HepG2 (cell line): ENCODE data around the gene CEP104. TPM values are rescaled to one million over a fixed set of nuclear protein-coding genes. Genes with fewer than 3 reads are reported as not detected.

Source experiments
- ARNT ChIP-seq: fragments of 450-650 bp; IDR thresholded peaks from 2 replicates; pipeline ENCODE4 v1.6.1; 2017
- DNMT1 ChIP-seq: sonication (generic); formaldehyde crosslinking; IDR thresholded peaks from 2 replicates; pipeline ENCODE4 v1.5.1; 2020; ENCODE audit warnings: mild to moderate bottlenecking, missing genetic modification reagents
- HNF1A ChIP-seq, 2 experiments: sonication (generic) in 1 of 2; formaldehyde crosslinking in 1 of 2; IDR thresholded peaks; 2 replicates each; pipeline versions ENCODE4 v1.4.0 to v1.6.1; 2016 to 2020; ENCODE audit warnings: borderline replicate concordance in 1 of 2, low read depth in 1 of 2, mild to moderate bottlenecking in 1 of 2, missing genetic modification reagents in 1 of 2
- IKZF1 ChIP-seq: fragments of 450-650 bp; IDR thresholded peaks from 2 replicates; pipeline ENCODE4 v1.7.1; 2016
- SYNCRIP ChIP-seq: fragments of 200-400 bp; formaldehyde crosslinking; IDR thresholded peaks from 2 replicates; pipeline ENCODE4 v1.6.1; 2018; ENCODE audit warnings: mild to moderate bottlenecking, low read depth, low read length; ENCODE audit not compliant: insufficient read depth
- ZMYM2 ChIP-seq: sonication (generic); formaldehyde crosslinking; IDR thresholded peaks from 2 replicates; pipeline ENCODE4 v1.8.0; 2022; ENCODE audit warnings: mild to moderate bottlenecking, missing genetic modification reagents
- ZNF143 ChIP-seq: sonication (generic); formaldehyde crosslinking; IDR thresholded peaks from 2 replicates; pipeline ENCODE4 v1.4.0; 2020; ENCODE audit warnings: missing genetic modification reagents
- ZNF574 ChIP-seq: sonication (generic); formaldehyde crosslinking; IDR thresholded peaks from 2 replicates; pipeline ENCODE4 v1.4.0; 2020; ENCODE audit warnings: missing genetic modification reagents
- ZNF883 ChIP-seq: sonication (generic); formaldehyde crosslinking; IDR thresholded peaks from 2 replicates; pipeline ENCODE4 v1.5.1; 2020; ENCODE audit warnings: mild to moderate bottlenecking, missing genetic modification reagents; ENCODE audit errors: not compliant biosample characterization
- polyA plus RNA-seq, 8 experiments: library from polyadenylated mRNA; depleted of rRNA in 3 of 8; stranded (reverse) in 7 of 8; unstranded in 1 of 8; fragments of >200 nt; fragmentation: Illumina TruSeq in 4 of 8; extraction: Trizol in 4 of 8; gene quantifications; 2 replicates each; pipeline versions ENCODE4 v1.2.1 to v1.2.3, GENCODE V29; 2011 to 2016; ENCODE audit warnings: low read depth in 4 of 8, missing spikeins in 1 of 8, mixed read lengths in 1 of 8; ENCODE audit not compliant: insufficient read depth in 1 of 8
- total RNA-seq, 5 experiments: library from RNA; depleted of rRNA; stranded (reverse); fragments of >200 nt; fragmentation: Illumina TruSeq; extraction: Trizol; gene quantifications; 2 replicates each; pipeline ENCODE4 v1.2.3, GENCODE V29; 2016; ENCODE audit warnings: low read depth in 1 of 5
- TF ChIP-seq, protein P1 (sequence below): sonication (generic); formaldehyde crosslinking; conservative IDR thresholded peaks from 2 replicates; pipeline ENCODE4 v1.8.0; 2022; ENCODE audit warnings: low read depth, missing genetic modification reagents
- TF ChIP-seq, protein P2 (sequence below): sonication (generic); formaldehyde crosslinking; IDR thresholded peaks from 2 replicates; pipeline ENCODE4 v1.8.0; 2022; ENCODE audit warnings: missing genetic modification reagents, mild to moderate bottlenecking, moderate library complexity, borderline replicate concordance

Gene CEP104
- total and polyA plus RNA-seq, 2 of the 13 experiments (the other 11 are each of a cell fraction or from before 2014, with no cell fraction given), result 20.4 to 30.1 TPM

- peak; percentile 42 for TF ChIP-seq ZNF883 (CRISPR knock-in tag)
- TF ChIP-seq ZNF143 (CRISPR knock-in tag), result peak; percentile 18; the same call in 1 of the 2 replicates
- TF ChIP-seq ARNT, result no peak
- no peak for TF ChIP-seq ZMYM2 (CRISPR knock-in tag)
- TF ChIP-seq ZNF574 (CRISPR knock-in tag), result no peak
- TF ChIP-seq, protein P1, sequence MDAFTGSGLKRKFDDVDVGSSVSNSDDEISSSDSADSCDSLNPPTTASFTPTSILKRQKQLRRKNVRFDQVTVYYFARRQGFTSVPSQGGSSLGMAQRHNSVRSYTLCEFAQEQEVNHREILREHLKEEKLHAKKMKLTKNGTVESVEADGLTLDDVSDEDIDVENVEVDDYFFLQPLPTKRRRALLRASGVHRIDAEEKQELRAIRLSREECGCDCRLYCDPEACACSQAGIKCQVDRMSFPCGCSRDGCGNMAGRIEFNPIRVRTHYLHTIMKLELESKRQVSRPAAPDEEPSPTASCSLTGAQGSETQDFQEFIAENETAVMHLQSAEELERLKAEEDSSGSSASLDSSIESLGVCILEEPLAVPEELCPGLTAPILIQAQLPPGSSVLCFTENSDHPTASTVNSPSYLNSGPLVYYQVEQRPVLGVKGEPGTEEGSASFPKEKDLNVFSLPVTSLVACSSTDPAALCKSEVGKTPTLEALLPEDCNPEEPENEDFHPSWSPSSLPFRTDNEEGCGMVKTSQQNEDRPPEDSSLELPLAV (CRISPR knock-in tag), result no peak
- TF ChIP-seq, protein P2, sequence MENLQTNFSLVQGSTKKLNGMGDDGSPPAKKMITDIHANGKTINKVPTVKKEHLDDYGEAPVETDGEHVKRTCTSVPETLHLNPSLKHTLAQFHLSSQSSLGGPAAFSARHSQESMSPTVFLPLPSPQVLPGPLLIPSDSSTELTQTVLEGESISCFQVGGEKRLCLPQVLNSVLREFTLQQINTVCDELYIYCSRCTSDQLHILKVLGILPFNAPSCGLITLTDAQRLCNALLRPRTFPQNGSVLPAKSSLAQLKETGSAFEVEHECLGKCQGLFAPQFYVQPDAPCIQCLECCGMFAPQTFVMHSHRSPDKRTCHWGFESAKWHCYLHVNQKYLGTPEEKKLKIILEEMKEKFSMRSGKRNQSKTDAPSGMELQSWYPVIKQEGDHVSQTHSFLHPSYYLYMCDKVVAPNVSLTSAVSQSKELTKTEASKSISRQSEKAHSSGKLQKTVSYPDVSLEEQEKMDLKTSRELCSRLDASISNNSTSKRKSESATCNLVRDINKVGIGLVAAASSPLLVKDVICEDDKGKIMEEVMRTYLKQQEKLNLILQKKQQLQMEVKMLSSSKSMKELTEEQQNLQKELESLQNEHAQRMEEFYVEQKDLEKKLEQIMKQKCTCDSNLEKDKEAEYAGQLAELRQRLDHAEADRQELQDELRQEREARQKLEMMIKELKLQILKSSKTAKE, result no peak
- TF ChIP-seq SYNCRIP, result no peak
- TF ChIP-seq DNMT1, result no peak
- no peak for TF ChIP-seq IKZF1
- TF ChIP-seq HNF1A (IDR thresholded peaks at IDR 0.05; ENCODE audit: low read depth), result no peak
- TF ChIP-seq HNF1A (CRISPR knock-in tag; IDR thresholded peaks at IDR 0.05; ENCODE audit: borderline replicate concordance), result no peak
Measured at GRCh38 chr1:3771108-3772026, 85.6 kb downstream of the CEP104 start (continued).
